Fibroblast of lung (primary cell): Measurements from ENCODE around the gene NEO1.

Source experiments
- EZH2 ChIP-seq: IDR thresholded peaks from 2 replicates; pipeline ENCODE4 v1.5.1; 2012; ENCODE audit warnings: low read length, control low read depth, mild to moderate bottlenecking; ENCODE audit errors: missing control alignments
- TF ChIP-seq, protein P1 (sequence below), 2 donors: IDR thresholded peaks in 1 of 2; conservative IDR thresholded peaks in 1 of 2; 1 replicate in 1 of 2; 2 replicates in 1 of 2; pipeline ENCODE4 v1.5.1; 2011 to 2012; ENCODE audit warnings: low read length in 2 of 2, control low read depth in 1 of 2, inconsistent platforms in 1 of 2, low read depth in 1 of 2, mild to moderate bottlenecking in 1 of 2

GRCh38 chr15:73004462-73004861 lies 47.8 kb upstream of the NEO1 start:
- TF ChIP-seq, protein P1, sequence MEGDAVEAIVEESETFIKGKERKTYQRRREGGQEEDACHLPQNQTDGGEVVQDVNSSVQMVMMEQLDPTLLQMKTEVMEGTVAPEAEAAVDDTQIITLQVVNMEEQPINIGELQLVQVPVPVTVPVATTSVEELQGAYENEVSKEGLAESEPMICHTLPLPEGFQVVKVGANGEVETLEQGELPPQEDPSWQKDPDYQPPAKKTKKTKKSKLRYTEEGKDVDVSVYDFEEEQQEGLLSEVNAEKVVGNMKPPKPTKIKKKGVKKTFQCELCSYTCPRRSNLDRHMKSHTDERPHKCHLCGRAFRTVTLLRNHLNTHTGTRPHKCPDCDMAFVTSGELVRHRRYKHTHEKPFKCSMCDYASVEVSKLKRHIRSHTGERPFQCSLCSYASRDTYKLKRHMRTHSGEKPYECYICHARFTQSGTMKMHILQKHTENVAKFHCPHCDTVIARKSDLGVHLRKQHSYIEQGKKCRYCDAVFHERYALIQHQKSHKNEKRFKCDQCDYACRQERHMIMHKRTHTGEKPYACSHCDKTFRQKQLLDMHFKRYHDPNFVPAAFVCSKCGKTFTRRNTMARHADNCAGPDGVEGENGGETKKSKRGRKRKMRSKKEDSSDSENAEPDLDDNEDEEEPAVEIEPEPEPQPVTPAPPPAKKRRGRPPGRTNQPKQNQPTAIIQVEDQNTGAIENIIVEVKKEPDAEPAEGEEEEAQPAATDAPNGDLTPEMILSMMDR (conservative IDR thresholded peaks at IDR 0.05 in 1 of 2, IDR thresholded peaks at IDR 0.05 in 1 of 2; ENCODE audit: low read depth in 1 of 2, low read length in 2 of 2) = no peak
- TF ChIP-seq EZH2 = no peak
